OCI-LY1 (cell line): ENCODE data around the gene NDUFA5.

ENCODE experiments used
- H2AFZ ChIP-seq: fragments of 200-600 bp; sonication (generic), shearing (Covaris generic); 2 replicates; pipeline ENCODE4 v1.6.0; 2014; ENCODE audit warnings: antibody characterized with exemption, mild to moderate bottlenecking, low read length
- H3F3A ChIP-seq: fragments of 200-600 bp; sonication (generic), shearing (Covaris generic); 2 replicates; pipeline ENCODE4 v1.6.0; 2014; ENCODE audit warnings: mild to moderate bottlenecking, antibody characterized with exemption, low read length, moderate library complexity; ENCODE audit not compliant: insufficient read depth
- H3K27ac ChIP-seq: fragments of 200-600 bp; sonication (generic); 2 replicates; pipeline ENCODE4 v1.5.1; 2014; ENCODE audit warnings: low read length, mixed run types, mild to moderate bottlenecking, low read depth; ENCODE audit not compliant: poor library complexity, severe bottlenecking
- H3K27me3 ChIP-seq: fragments of 200-600 bp; sonication (generic); 2 replicates; pipeline ENCODE4 v1.6.0; 2014; ENCODE audit warnings: antibody characterized with exemption, mild to moderate bottlenecking, low read length, moderate library complexity; ENCODE audit not compliant: insufficient read depth
- H3K36me3 ChIP-seq: fragments of 200-600 bp; sonication (generic); 2 replicates; pipeline ENCODE4 v1.6.1; 2014; ENCODE audit warnings: mild to moderate bottlenecking, antibody characterized with exemption, low read length, moderate library complexity, mixed read lengths; ENCODE audit not compliant: insufficient read depth
- H3K4me1 ChIP-seq: fragments of 200-600 bp; sonication (generic); 2 replicates; pipeline ENCODE4 v1.5.1; 2014; ENCODE audit warnings: mild to moderate bottlenecking, low read length, moderate library complexity; ENCODE audit not compliant: insufficient read depth, severe bottlenecking
- H3K4me2 ChIP-seq: fragments of 200-600 bp; sonication (generic), shearing (Covaris generic); 2 replicates; pipeline ENCODE4 v1.6.1; 2014; ENCODE audit warnings: low read length
- H3K4me3 ChIP-seq: fragments of 200-600 bp; sonication (generic); 2 replicates; pipeline ENCODE4 v1.5.1; 2014; ENCODE audit warnings: low read length, low read depth, mild to moderate bottlenecking, mixed read lengths; ENCODE audit not compliant: poor library complexity, severe bottlenecking
- H3K79me2 ChIP-seq: fragments of 200-600 bp; shearing (Covaris generic); 2 replicates; pipeline ENCODE4 v1.6.1; 2016; ENCODE audit warnings: mixed run types, low read length, mixed read lengths; ENCODE audit not compliant: insufficient read depth
- H3K9ac ChIP-seq: fragments of 200-600 bp; sonication (generic), shearing (Covaris generic); 2 replicates; pipeline ENCODE4 v1.6.1; 2014; ENCODE audit warnings: mild to moderate bottlenecking, low read length, mixed read lengths
- H3K9me2 ChIP-seq: fragments of 200-600 bp; sonication (generic), shearing (Covaris generic); 2 replicates; pipeline ENCODE4 v1.6.1; 2014; ENCODE audit warnings: low read depth, mild to moderate bottlenecking, low read length, mixed read lengths
- H3K9me3 ChIP-seq: fragments of 200-600 bp; shearing (Covaris generic); 2 replicates; pipeline ENCODE4 v1.6.1; 2014; ENCODE audit warnings: low read length, mixed read lengths
- H4K20me1 ChIP-seq: fragments of 200-600 bp; sonication (generic), shearing (Covaris generic); 2 replicates; pipeline ENCODE4 v1.6.0; 2016; ENCODE audit warnings: mild to moderate bottlenecking, low read length; ENCODE audit not compliant: insufficient read depth
- EZH2 ChIP-seq: fragments of 200-600 bp; sonication (generic), shearing (Covaris generic); IDR thresholded peaks from 2 replicates; pipeline ENCODE4 v1.8.0; 2017; ENCODE audit warnings: borderline replicate concordance, mixed run types, mild to moderate bottlenecking, antibody characterized with exemption, low read length, moderate library complexity, mixed read lengths
- TF ChIP-seq, protein P1 (sequence below): fragments of 200-600 bp; sonication (generic), shearing (Covaris generic); IDR thresholded peaks from 2 replicates; pipeline ENCODE4 v1.5.1; 2017; ENCODE audit warnings: mild to moderate bottlenecking, antibody characterized with exemption, low read length, moderate library complexity, mixed read lengths

Gene NDUFA5

DNA sequence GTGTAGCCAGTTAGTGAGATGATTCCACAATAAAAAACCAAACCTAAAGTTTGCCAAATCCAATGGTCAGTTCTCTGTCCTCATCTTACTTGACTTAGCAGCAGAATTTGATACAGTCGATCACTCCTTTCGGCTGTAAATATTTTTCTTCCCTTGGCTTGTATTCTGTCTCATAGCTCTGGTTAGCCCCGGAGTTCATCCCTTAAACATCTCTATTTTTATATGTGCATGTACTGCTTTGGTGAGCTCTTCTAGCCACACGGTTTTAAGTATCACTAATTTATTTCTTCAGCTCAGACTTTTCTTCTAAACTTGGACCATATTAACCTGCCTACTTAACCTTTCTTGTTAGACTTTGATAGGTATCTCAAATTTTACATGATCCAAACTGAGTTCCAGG is 26.2 kb upstream of the NDUFA5 start:
- no peak for TF ChIP-seq EZH2
- TF ChIP-seq, protein P1, sequence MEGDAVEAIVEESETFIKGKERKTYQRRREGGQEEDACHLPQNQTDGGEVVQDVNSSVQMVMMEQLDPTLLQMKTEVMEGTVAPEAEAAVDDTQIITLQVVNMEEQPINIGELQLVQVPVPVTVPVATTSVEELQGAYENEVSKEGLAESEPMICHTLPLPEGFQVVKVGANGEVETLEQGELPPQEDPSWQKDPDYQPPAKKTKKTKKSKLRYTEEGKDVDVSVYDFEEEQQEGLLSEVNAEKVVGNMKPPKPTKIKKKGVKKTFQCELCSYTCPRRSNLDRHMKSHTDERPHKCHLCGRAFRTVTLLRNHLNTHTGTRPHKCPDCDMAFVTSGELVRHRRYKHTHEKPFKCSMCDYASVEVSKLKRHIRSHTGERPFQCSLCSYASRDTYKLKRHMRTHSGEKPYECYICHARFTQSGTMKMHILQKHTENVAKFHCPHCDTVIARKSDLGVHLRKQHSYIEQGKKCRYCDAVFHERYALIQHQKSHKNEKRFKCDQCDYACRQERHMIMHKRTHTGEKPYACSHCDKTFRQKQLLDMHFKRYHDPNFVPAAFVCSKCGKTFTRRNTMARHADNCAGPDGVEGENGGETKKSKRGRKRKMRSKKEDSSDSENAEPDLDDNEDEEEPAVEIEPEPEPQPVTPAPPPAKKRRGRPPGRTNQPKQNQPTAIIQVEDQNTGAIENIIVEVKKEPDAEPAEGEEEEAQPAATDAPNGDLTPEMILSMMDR, result no peak
- no peaks in the 10 kb centered on the region for H3F3A ChIP-seq
- H3K4me1 ChIP-seq, result no peaks in the 10 kb centered on the region
- no peaks in the 10 kb centered on the region for H3K27me3 ChIP-seq
- H3K9me3 ChIP-seq, result no peaks in the 10 kb centered on the region
- no peaks in the 10 kb centered on the region for H3K9me2 ChIP-seq
- H4K20me1 ChIP-seq, result no peaks in the 10 kb centered on the region
- H3K79me2 ChIP-seq, result no peaks in the 10 kb centered on the region
- no peak overlapping the region for H3K4me2 ChIP-seq
- no peak overlapping the region for H3K9ac ChIP-seq
- H3K36me3 ChIP-seq, result no peaks in the 10 kb centered on the region
- no peak overlapping the region for H2AFZ ChIP-seq
- H3K4me3 ChIP-seq, result no peak overlapping the region
- no peak overlapping the region for H3K27ac ChIP-seq

DNA sequence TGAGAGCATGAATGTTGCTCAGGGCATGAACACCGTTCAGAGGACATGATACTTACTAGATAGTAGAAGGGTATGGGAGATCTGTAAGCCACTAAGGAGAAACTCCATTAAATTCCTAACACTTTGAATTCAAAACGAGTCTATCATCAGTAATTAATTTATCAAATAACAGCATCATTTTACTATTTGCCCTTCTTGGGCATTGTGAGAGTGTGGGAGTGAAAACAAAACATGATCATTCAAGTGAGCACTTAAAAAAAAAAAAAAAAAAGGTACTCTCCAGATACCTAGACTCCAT is 23.5 kb upstream of the NDUFA5 start:
- H3K4me1 ChIP-seq, result no peaks in the 10 kb centered on the region
- H3K4me3 ChIP-seq, result no peak overlapping the region
- TF ChIP-seq, protein P1, result peak; percentile 13; the same call in 1 of the 2 replicates
- TF ChIP-seq EZH2, result no peak
- H3K9ac ChIP-seq, result no peak overlapping the region
- no peaks in the 10 kb centered on the region for H3K79me2 ChIP-seq
- H4K20me1 ChIP-seq, result no peaks in the 10 kb centered on the region
- H3F3A ChIP-seq, result no peaks in the 10 kb centered on the region
- H3K9me2 ChIP-seq, result no peaks in the 10 kb centered on the region
- H2AFZ ChIP-seq, result no peak overlapping the region
- no peaks in the 10 kb centered on the region for H3K27me3 ChIP-seq
- H3K4me2 ChIP-seq, result no peak overlapping the region
- no peaks in the 10 kb centered on the region for H3K36me3 ChIP-seq
- H3K27ac ChIP-seq, result no peak overlapping the region
- H3K9me3 ChIP-seq, result no peaks in the 10 kb centered on the region

DNA sequence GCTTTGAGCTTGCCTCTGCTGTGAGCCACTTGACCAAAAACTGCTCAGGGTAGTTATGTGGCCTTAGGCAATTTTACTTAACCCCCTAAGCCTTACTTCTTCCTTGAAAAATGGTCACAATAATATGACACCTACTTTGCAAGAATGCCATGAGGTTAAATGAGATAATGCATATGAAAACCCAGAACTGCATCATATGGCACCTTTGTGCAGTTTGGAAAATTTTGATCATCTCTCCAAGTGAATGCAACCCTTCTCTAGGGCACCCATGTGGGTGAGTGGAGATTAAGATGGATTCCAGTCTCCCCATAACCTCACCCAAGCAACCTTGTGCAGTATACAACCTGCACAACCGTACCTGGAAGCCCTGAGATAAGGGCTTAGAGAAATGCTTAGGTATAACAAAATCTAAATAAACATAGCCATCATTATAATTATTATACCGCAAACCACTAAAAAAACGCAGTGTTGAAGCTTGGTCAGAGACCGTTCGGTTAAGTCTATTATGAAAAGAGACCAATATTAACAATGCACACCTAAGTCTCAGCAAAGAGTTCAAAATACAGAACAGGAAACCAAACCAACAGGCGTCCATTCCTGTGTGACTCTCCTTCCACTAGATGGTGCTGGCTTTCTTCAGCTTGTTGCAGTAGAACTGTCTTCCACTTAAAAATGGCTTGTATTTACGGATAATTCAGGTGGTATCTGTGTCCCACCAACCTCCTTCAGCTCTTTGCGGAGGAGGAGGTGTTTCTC is 23.0 kb upstream of the NDUFA5 start:
- no peaks in the 10 kb centered on the region for H3K79me2 ChIP-seq
- H2AFZ ChIP-seq, result no peak overlapping the region
- H4K20me1 ChIP-seq, result no peaks in the 10 kb centered on the region
- no peaks in the 10 kb centered on the region for H3K9me3 ChIP-seq
- no peak overlapping the region for H3K9ac ChIP-seq
- H3K27ac ChIP-seq, result no peak overlapping the region
- H3F3A ChIP-seq, result no peaks in the 10 kb centered on the region
- no peaks in the 10 kb centered on the region for H3K9me2 ChIP-seq
- H3K4me2 ChIP-seq, result no peak overlapping the region
- H3K27me3 ChIP-seq, result no peaks in the 10 kb centered on the region
- H3K4me1 ChIP-seq, result no peaks in the 10 kb centered on the region
- no peaks in the 10 kb centered on the region for H3K36me3 ChIP-seq
- no peak for TF ChIP-seq EZH2
- TF ChIP-seq, protein P1, result peak; percentile 95
- H3K4me3 ChIP-seq, result no peak overlapping the region
